Naive thymus-derived CD8-positive, alpha-beta T cell (primary cell): ENCODE data around the gene RNF157. TPM values are rescaled to one million over a fixed set of nuclear protein-coding genes. Genes with fewer than 3 reads are reported as not detected.

Experiments
- ATAC-seq, 2 donors: fragments of 150-1000 bp; cut with Tn5 transposase in 1 of 2; sonication (Bioruptor Pico), chemical (Tn5 transposase) in 1 of 2; 1 replicate in 1 of 2; 2 replicates in 1 of 2; pipeline ENCODE4 v1.10.0; 2021; ENCODE audit warnings: mild to moderate bottlenecking in 2 of 2, moderate library complexity in 2 of 2
- POLR2A ChIA-PET: fragments of 350-600 bp; sonication (Branson Sonifier 250); formaldehyde crosslinking; loops from one replicate; lab custom pipeline; 2021; ENCODE audit warnings: antibody characterized with exemption; lab: Charles Lee
- DNase-seq, 10 donors: peaks; one replicate each; pipeline versions ENCODE4 v3.0.0 to v3.0.0-alpha.2; 2020 to 2022
- H3K27ac Mint-ChIP-seq, 10 donors: one replicate each; pipeline ENCODE4 v1.8.0; 2020 to 2022; ENCODE audit warnings: mild to moderate bottlenecking in 10 of 10, mixed read lengths in 10 of 10, moderate library complexity in 4 of 10, inconsistent platforms in 1 of 10
- H3K27me3 Mint-ChIP-seq, 5 donors: one replicate each; pipeline ENCODE4 v1.8.0; 2021 to 2022; ENCODE audit warnings: mixed read lengths in 5 of 5
- H3K36me3 Mint-ChIP-seq, 3 donors: one replicate each; pipeline ENCODE4 v1.8.0; 2020 to 2022; ENCODE audit warnings: mixed read lengths in 3 of 3, mild to moderate bottlenecking in 2 of 3, inconsistent platforms in 1 of 3
- H3K4me1 Mint-ChIP-seq, 4 donors: one replicate each; pipeline ENCODE4 v1.8.0; 2021 to 2022; ENCODE audit warnings: mixed read lengths in 4 of 4
- H3K4me3 Mint-ChIP-seq, 10 donors: one replicate each; pipeline ENCODE4 v1.8.0; 2020 to 2022; ENCODE audit warnings: mild to moderate bottlenecking in 10 of 10, mixed read lengths in 10 of 10, moderate library complexity in 6 of 10, inconsistent platforms in 1 of 10
- H3K9me3 Mint-ChIP-seq, 9 donors: one replicate each; pipeline ENCODE4 v1.8.0; 2020 to 2022; ENCODE audit warnings: mixed read lengths in 9 of 9, mild to moderate bottlenecking in 3 of 9, inconsistent platforms in 1 of 9, moderate library complexity in 1 of 9
- polyA plus RNA-seq, 3 donors: library from polyadenylated mRNA; unstranded; fragments of 300-500 nt; fragmentation: Illumina TruSeq; gene quantifications; one replicate each; pipeline ENCODE4 v1.2.3, GENCODE V29; 2021
- total RNA-seq, 8 experiments: library from RNA in 2 of 8; stranded (reverse) in 2 of 8; gene quantifications; one replicate each; pipeline ENCODE4 v1.2.3 and lab custom pipeline; 2021 to 2026

Gene RNF157
- total and polyA plus RNA-seq, 5 experiments from 2014 or later: 4.9 to 46.4 (median 29.4) TPM

GRCh38 chr17:76123749-76124581 is 116.3 kb downstream of the RNF157 start:
- H3K9me3 Mint-ChIP-seq: no peaks in the 10 kb centered on the region
- peaks cover 21 to 44% (median 35%) of the 10 kb centered on the region in 4 donors for H3K4me1 Mint-ChIP-seq
- POLR2A ChIA-PET: interaction anchor here (0.6 to 14.8 kb wide), 11 partner anchors 11 to 395 kb away, joined by 3 to 152 read pairs (median 3); partner anchors contain the start of gene UBALD2
- H3K27ac Mint-ChIP-seq: peak overlapping the region; percentile 36 to 90 (median 72)
- DNase-seq: no peak
- H3K27me3 Mint-ChIP-seq: no peaks in the 10 kb centered on the region
- H3K36me3 Mint-ChIP-seq: no peaks in the 10 kb centered on the region
- H3K4me3 Mint-ChIP-seq: peak overlapping the region in 5 of 10 donors; percentile 18 to 77 (median 39)
- ATAC-seq: peak in 1 of 2 donors; percentile 19

DNA sequence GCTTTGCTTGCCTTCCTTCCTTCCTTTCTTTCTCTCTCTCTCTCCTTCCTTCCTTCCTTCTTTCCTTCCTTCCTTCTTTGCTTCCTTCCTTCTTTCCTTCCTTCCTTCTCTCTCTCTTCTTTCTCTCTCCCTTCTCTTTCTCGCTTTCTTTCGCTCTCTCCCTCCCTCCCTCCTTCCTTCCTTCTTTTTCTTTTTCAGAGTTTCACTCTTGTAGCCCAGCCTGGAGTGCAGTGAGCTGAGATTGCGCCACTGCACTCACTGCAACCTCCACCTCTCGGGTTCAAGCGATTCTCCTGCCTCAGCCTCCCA is 117.1 kb downstream of the RNF157 start:
- H3K27me3 Mint-ChIP-seq: no peaks in the 10 kb centered on the region
- H3K27ac Mint-ChIP-seq: peak overlapping the region in 9 of 10 donors; percentile 66 to 90 (median 75)
- H3K36me3 Mint-ChIP-seq: no peaks in the 10 kb centered on the region
- no peak for ATAC-seq
- peaks cover 21 to 44% (median 35%) of the 10 kb centered on the region in 4 donors for H3K4me1 Mint-ChIP-seq
- DNase-seq: no peak
- H3K4me3 Mint-ChIP-seq: peak overlapping the region in 8 of 10 donors; percentile 29 to 77 (median 66)
- POLR2A ChIA-PET: interaction anchor here (0.6 to 14.8 kb wide), 11 partner anchors 9 to 395 kb away, joined by 3 to 152 read pairs (median 5); no protein-coding TSS in a partner anchor
- H3K9me3 Mint-ChIP-seq: no peaks in the 10 kb centered on the region

DNA sequence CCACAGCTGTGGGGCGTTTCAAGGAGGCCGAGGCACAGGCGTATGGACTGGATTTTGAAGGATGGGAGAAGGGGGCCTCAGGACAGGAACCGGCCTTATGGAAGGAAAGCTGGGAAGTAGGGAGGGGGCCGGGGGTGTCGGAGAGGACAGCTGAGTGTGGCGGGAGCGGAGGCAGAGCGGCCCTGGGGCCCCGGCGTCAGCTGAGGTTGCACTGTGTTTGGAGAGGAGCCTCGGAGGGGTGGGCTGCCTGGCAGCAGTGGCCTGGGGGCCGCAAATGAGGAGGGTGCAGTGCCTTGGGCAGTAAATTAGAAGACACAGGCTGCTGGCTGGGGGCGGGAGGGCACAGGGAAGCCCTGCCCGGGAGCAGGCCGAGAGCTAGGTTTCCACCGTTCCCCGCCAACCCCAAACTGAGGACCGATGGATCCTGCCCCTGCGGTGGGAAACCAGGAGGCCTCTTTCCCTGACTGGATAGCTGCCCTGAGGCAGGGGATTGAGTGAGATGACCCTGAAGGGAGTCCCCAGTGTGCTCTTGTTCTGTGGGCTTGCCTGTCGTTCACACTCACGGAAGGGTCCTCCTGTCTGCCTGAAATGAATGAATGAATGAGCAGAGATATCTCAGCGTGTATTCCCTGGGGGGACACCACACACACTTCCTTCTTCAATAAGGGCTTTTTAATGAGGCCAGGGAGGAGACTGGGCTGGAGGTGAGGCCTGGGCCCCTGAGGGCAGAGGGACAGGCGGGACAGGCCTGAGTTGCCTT is 117.7 kb downstream of the RNF157 start:
- Mint-ChIP-seq H3K27me3 (no peaks in the 10 kb centered on the region), H3K4me1 (peaks cover 21 to 44% (median 35%) of the 10 kb centered on the region in 4 donors), H3K27ac (peak overlapping the region; percentile 46 to 90 (median 78)), H3K36me3 (no peaks in the 10 kb centered on the region), H3K9me3 (no peaks in the 10 kb centered on the region), H3K4me3 (peak overlapping the region; percentile 45 to 78 (median 67))
- ATAC-seq (no peak), DNase-seq (no peak)
- POLR2A ChIA-PET: interaction anchor here (0.5 to 14.8 kb wide), 12 partner anchors 10 to 175 kb away, joined by 3 to 152 read pairs (median 6); no protein-coding TSS in a partner anchor

GRCh38 chr17:76121932-76122430 is 118.3 kb downstream of the RNF157 start:
- Mint-ChIP-seq H3K27ac (peak overlapping the region in 8 of 10 donors; percentile 46 to 90 (median 80)), H3K4me3 (peak overlapping the region; percentile 28 to 78 (median 63)), H3K36me3 (no peaks in the 10 kb centered on the region), H3K27me3 (no peaks in the 10 kb centered on the region), H3K9me3 (no peaks in the 10 kb centered on the region), H3K4me1 (peaks cover 18 to 40% (median 31%) of the 10 kb centered on the region in 4 donors)
- DNase-seq (no peak), ATAC-seq (peak; percentile 13 to 37)
- POLR2A ChIA-PET: interaction anchor here (0.5 to 14.8 kb wide), 13 partner anchors 11 to 176 kb away, joined by 3 to 152 read pairs (median 7); partner anchors contain the start of gene FOXJ1

GRCh38 chr17:76120658-76121008 is 119.7 kb downstream of the RNF157 start:
- no peak for ATAC-seq
- Mint-ChIP-seq H3K27ac (peak overlapping the region in 5 of 10 donors; percentile 16 to 86 (median 43)), H3K36me3 (no peaks in the 10 kb centered on the region), H3K27me3 (no peaks in the 10 kb centered on the region), H3K9me3 (no peaks in the 10 kb centered on the region), H3K4me1 (peaks cover 9 to 28% (median 18%) of the 10 kb centered on the region in 4 donors), H3K4me3 (peak overlapping the region in 5 of 10 donors; percentile 30 to 70 (median 41))
- DNase-seq: no peak
- POLR2A ChIA-PET: interaction anchor here (0.8 to 14.8 kb wide), 8 partner anchors 12 to 159 kb away, joined by 3 to 152 read pairs (median 8); no protein-coding TSS in a partner anchor

DNA sequence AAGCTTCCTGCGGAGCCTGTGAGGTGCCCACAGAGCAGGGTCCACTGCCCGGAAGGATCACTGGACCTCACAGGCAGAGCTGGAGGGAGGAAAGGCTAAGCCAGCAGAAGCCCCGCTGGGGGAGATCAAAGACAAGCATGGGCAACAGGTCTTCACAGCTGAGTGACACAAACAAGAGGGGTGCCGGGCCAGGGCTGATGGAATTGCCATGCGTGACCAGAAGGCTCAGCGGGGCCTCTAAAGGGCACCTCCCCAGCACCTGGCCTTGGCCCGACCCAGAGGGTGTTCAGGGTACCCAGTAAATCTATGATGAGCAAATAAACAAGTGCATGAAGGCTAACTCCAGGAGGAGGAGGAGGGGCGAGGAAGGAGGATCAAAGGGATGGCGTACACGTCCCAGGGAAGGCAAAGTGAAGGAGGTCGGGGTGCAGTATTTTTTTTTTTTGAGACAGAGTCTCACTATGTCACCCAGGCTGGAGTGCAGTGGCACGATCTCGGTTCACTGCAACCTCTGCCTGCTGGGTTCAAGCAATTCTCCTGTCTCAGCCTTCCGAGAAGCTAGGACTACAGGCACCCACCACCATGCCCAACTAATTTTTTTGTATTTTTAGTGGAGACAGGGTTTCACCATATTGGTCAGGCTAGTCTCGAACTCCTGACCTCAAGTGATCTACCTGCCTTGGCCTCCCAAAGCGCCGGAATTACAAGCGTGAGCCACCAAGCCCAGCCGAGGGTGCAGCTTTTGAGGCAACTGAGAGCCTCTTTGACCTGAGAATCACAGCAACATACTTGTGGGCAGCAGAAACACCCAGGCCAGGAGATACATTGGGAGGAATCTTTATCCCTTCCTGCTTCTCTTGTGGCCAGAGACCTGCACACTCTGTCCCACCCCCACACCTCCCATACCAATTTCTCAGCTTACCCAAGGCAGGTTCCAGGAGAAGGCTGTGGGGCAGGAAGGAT is 120.6 kb downstream of the RNF157 start:
- Mint-ChIP-seq H3K9me3 (no peaks in the 10 kb centered on the region), H3K36me3 (no peaks in the 10 kb centered on the region), H3K4me1 (peaks cover 6 to 22% (median 17%) of the 10 kb centered on the region in 4 donors), H3K4me3 (peak overlapping the region in 3 of 10 donors; percentile 24 to 26 (median 26)), H3K27ac (peak overlapping the region in 2 of 10 donors; percentile 11 to 70), H3K27me3 (no peaks in the 10 kb centered on the region)
- no peak for DNase-seq
- no peak for ATAC-seq
- POLR2A ChIA-PET: interaction anchor here (0.8 to 14.8 kb wide), 6 partner anchors 15 to 160 kb away, joined by 3 to 152 read pairs (median 58); partner anchors contain the start of gene ZACN

GRCh38 chr17:76115138-76115754 is 125.0 kb downstream of the RNF157 start:
- Mint-ChIP-seq H3K9me3 (peaks cover 0 to 3% (median 0%) of the 10 kb centered on the region in 9 donors), H3K4me1 (no peaks in the 10 kb centered on the region), H3K36me3 (no peaks in the 10 kb centered on the region), H3K27me3 (no peaks in the 10 kb centered on the region), H3K27ac (no peak overlapping the region), H3K4me3 (no peak overlapping the region)
- POLR2A ChIA-PET: interaction anchor here (0.5 to 0.8 kb wide), 3 partner anchors 153 to 182 kb away, joined by 3 read pairs; no protein-coding TSS in a partner anchor
- DNase-seq (no peak), ATAC-seq (no peak)

- ATAC-seq (no peak), DNase-seq (no peak)
- POLR2A ChIA-PET: interaction anchor here (1.7 to 2.2 kb wide), 2 partner anchors 8 to 162 kb away, joined by 3 to 9 read pairs; partner anchors contain the start of gene EXOC7
- H3K9me3 Mint-ChIP-seq: peaks cover 0 to 3% (median 0%) of the 10 kb centered on the region in 9 donors
- H3K4me3 Mint-ChIP-seq: no peak overlapping the region
- no peaks in the 10 kb centered on the region for H3K27me3 Mint-ChIP-seq
- H3K4me1 Mint-ChIP-seq: no peaks in the 10 kb centered on the region
- no peak overlapping the region for H3K27ac Mint-ChIP-seq
- H3K36me3 Mint-ChIP-seq: no peaks in the 10 kb centered on the region
Observed at GRCh38 chr17:76111956-76112355, 128.3 kb downstream of the RNF157 start.

DNA sequence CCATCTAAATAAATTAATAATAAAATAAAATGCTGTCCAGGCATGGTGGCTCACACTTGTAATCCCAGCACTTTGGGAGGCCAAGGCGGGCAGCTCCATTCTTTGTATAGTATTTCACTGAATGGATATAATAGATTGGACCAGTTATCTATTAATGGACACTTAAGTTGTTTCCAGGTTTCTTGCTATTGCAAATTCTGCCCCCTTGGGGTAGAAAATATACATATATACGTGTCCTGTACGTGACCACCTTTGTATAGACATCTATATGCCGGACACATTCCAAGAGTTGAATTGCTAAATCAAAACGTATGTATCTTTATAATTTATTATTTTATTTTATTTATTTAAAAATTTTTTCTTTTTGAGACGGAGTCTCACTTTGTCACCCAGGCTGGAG is 132.8 kb downstream of the RNF157 start:
- H3K4me3 Mint-ChIP-seq: no peak overlapping the region
- no peak overlapping the region for H3K27ac Mint-ChIP-seq
- H3K36me3 Mint-ChIP-seq: no peaks in the 10 kb centered on the region
- no peaks in the 10 kb centered on the region for H3K9me3 Mint-ChIP-seq
- ATAC-seq: no peak
- no peaks in the 10 kb centered on the region for H3K27me3 Mint-ChIP-seq
- DNase-seq: peak in 1 of 10 donors; percentile 14
- H3K4me1 Mint-ChIP-seq: peaks cover 2 to 22% (median 18%) of the 10 kb centered on the region in 4 donors
- POLR2A ChIA-PET: no interaction called here

- POLR2A ChIA-PET: interaction anchor here (0.5 kb wide), 1 partner anchor 77 kb away, joined by 4 read pairs; no protein-coding TSS in a partner anchor
- Mint-ChIP-seq H3K36me3 (peaks cover 0 to 2% (median 0%) of the 10 kb centered on the region in 3 donors), H3K27me3 (no peaks in the 10 kb centered on the region), H3K27ac (peak overlapping the region in 2 of 10 donors; percentile 25 to 48), H3K4me1 (peaks cover 3 to 28% (median 23%) of the 10 kb centered on the region in 4 donors), H3K4me3 (peak overlapping the region in 1 of 10 donors; percentile 18), H3K9me3 (no peaks in the 10 kb centered on the region)
- no peak for DNase-seq
- ATAC-seq: no peak
Observed at GRCh38 chr17:76106703-76107102, 133.6 kb downstream of the RNF157 start.

DNA sequence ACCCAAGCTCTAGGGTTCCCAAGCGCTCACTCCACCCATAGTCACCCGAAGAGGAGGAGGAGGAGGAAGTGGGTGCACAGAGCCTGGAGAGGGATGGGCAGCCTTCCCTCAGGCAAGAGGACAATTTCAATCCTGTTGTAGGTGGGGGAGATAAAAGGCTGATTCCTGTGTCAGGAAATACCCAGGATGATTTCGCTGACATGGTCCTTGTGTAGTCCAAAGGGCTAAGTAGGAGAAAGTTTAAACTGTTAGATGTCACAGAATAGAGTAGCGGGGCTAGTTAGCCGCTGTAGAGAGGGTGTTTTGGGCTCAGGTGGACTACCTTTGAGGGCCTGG is 135.4 kb downstream of the RNF157 start:
- no peak for DNase-seq
- H3K4me3 Mint-ChIP-seq: peak overlapping the region; percentile 47 to 99 (median 80)
- peaks cover 6 to 38% (median 34%) of the 10 kb centered on the region in 4 donors for H3K4me1 Mint-ChIP-seq
- no peaks in the 10 kb centered on the region for H3K9me3 Mint-ChIP-seq
- POLR2A ChIA-PET: interaction anchor here (0.7 to 2.6 kb wide), 13 partner anchors 15 to 254 kb away, joined by 3 to 20 read pairs (median 4); partner anchors contain the start of genes SRP68 and ZACN
- peaks cover 3 to 17% (median 9%) of the 10 kb centered on the region in 3 donors for H3K36me3 Mint-ChIP-seq
- peak overlapping the region in 9 of 10 donors; percentile 78 to 99 (median 96) for H3K27ac Mint-ChIP-seq
- no peak for ATAC-seq
- H3K27me3 Mint-ChIP-seq: no peaks in the 10 kb centered on the region
